ENCODE measurements around the gene TBC1D14. TPM values are rescaled to one million over a fixed set of nuclear protein-coding genes. Genes with fewer than 3 reads are reported as not detected.

The TBC1D14 gene
- polyA plus RNA-seq (2012; ENCODE audit: insufficient read depth, insufficient read length, low read depth) = 54.8 TPM

- 0 out of 2 replicates have a peak, but pooled peaks have one; percentile 11 for TF ChIP-seq CTCF (IDR thresholded peaks at IDR 0.05; ENCODE audit: low read depth, low read length)
Measured at GRCh38 chr4:6909113-6909969, at the start of gene TBC1D14. Gene TBC1D14 (plus strand): TSS chr4:6909826. CDS start chr4:6923390, 13,564 bp downstream.

GRCh38 chr4:6868386-6868785 lies 41.2 kb upstream of the TBC1D14 start:
- Histone ChIP-seq H3K4me1 (no peaks in the 10 kb centered on the region), H3K4me3 (ENCODE audit: low read depth, low read length) (no peak overlapping the region), H3K9me3 (no peaks in the 10 kb centered on the region), H3K36me3 (peaks cover 21% of the 10 kb centered on the region), H3K27me3 (no peaks in the 10 kb centered on the region)
- no peak for TF ChIP-seq CTCF (IDR thresholded peaks at IDR 0.05; ENCODE audit: low read depth, low read length)
- DNase-seq = no peak

More at GRCh38 chr4:6909113-6909969, at the start of gene TBC1D14:
- H3K4me3 ChIP-seq (ENCODE audit: low read depth, low read length) = peak within 1 kb of the TSS; percentile 85
- H3K27me3 ChIP-seq = no peaks in the 10 kb centered on the region
- no peaks in the 10 kb centered on the region for H3K36me3 ChIP-seq
- H3K9me3 ChIP-seq = no peaks in the 10 kb centered on the region
- peak; percentile 90 for DNase-seq
- H3K4me1 ChIP-seq = peaks cover 13% of the 10 kb centered on the region

GRCh38 chr4:6869944-6870343 lies 39.7 kb upstream of the TBC1D14 start:
- H3K4me3 ChIP-seq (ENCODE audit: low read depth, low read length) = no peak overlapping the region
- no peaks in the 10 kb centered on the region for H3K4me1 ChIP-seq
- no peaks in the 10 kb centered on the region for H3K27me3 ChIP-seq
- no peaks in the 10 kb centered on the region for H3K9me3 ChIP-seq
- no peak for TF ChIP-seq CTCF (IDR thresholded peaks at IDR 0.05; ENCODE audit: low read depth, low read length)
- DNase-seq = no peak
- H3K36me3 ChIP-seq = peaks cover 11% of the 10 kb centered on the region

GRCh38 chr4:6873291-6873690 lies 36.3 kb upstream of the TBC1D14 start:
- Histone ChIP-seq H3K27me3 (no peaks in the 10 kb centered on the region), H3K36me3 (peaks cover 23% of the 10 kb centered on the region), H3K4me3 (ENCODE audit: low read depth, low read length) (no peak overlapping the region), H3K4me1 (no peaks in the 10 kb centered on the region), H3K9me3 (no peaks in the 10 kb centered on the region)
- no peak for DNase-seq
- TF ChIP-seq CTCF (IDR thresholded peaks at IDR 0.05; ENCODE audit: low read depth, low read length) = peak; percentile 48

GRCh38 chr4:6873792-6874461 lies 35.7 kb upstream of the TBC1D14 start:
- TF ChIP-seq CTCF (IDR thresholded peaks at IDR 0.05; ENCODE audit: low read depth, low read length) = peak; percentile 91
- Histone ChIP-seq H3K27me3 (no peaks in the 10 kb centered on the region), H3K4me1 (no peaks in the 10 kb centered on the region), H3K4me3 (ENCODE audit: low read depth, low read length) (no peak overlapping the region), H3K9me3 (no peaks in the 10 kb centered on the region), H3K36me3 (peaks cover 29% of the 10 kb centered on the region)
- peak; percentile 80 for DNase-seq

Data from BE2C (cell line).